GM19099 (cell line): ENCODE measurements around the gene NKD2.

Experiments used
- POLR2A ChIP-seq: IDR thresholded peaks from 3 replicates; pipeline ENCODE4 v1.6.1; 2011; ENCODE audit warnings: low read depth; ENCODE audit not compliant: insufficient read length; ENCODE audit errors: extremely low read depth

NKD2 gene

DNA sequence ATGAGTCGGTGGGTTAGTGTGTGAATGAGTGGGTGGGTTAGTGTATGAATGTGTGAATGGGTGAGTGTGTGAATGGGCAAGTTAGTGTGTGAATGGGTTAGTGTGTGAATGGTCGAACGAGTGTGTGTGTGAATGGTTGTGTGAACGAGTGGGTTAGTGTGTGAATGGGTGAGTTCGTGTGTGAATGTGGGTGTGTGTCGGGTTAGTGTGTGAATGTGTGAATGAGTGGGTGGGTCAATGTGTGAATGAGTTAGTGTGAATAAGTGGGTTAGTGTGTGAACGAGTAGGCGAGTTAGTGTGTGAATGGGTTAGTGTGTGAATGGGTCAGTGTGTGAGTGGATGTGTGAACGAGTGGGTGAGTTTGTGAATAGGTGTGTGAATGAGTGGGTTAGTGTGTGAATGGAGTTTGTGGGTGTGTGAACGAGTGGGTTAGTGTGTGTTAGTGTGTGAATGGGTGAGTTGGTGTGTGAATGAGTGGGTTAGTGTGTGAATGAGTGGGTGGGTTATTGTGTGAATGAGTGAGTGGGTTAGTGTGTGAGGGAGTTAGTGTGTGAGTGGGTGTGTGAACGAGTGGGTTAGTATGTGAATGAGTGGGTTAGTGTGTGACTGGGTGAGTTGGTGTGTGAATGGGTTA, 38.8 kb downstream of the NKD2 start:
- TF ChIP-seq POLR2A = no peak

GRCh38 chr5:1048162-1048721, 39.6 kb downstream of the NKD2 start:
- no peak for TF ChIP-seq POLR2A

- TF ChIP-seq POLR2A = no peak
These were observed 40.5 kb downstream of the NKD2 start for GRCh38 chr5:1048861-1049838.

GRCh38 chr5:1050423-1051365, 42.1 kb downstream of the NKD2 start:
- no peak for TF ChIP-seq POLR2A

DNA sequence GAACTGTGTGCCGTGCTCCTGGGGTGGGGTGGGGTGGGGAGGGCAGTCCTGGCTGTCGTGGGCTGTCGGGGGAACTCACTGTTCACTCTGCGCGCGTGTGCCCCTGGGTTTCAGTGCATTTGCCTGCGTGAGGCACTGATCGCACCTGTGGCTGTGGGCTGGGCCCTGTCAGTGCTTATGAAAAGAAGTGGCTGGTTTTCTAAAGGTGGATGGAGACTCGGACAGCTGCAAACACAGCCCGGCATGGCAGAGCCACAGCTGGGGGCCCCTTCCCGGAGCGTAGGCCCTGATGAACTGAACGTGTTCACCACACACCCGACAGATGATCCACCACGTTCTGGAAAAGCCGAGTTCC, 42.7 kb downstream of the NKD2 start:
- TF ChIP-seq POLR2A = no peak

- no peak for TF ChIP-seq POLR2A
These were observed 43.5 kb downstream of the NKD2 start for GRCh38 chr5:1052076-1052475.

DNA sequence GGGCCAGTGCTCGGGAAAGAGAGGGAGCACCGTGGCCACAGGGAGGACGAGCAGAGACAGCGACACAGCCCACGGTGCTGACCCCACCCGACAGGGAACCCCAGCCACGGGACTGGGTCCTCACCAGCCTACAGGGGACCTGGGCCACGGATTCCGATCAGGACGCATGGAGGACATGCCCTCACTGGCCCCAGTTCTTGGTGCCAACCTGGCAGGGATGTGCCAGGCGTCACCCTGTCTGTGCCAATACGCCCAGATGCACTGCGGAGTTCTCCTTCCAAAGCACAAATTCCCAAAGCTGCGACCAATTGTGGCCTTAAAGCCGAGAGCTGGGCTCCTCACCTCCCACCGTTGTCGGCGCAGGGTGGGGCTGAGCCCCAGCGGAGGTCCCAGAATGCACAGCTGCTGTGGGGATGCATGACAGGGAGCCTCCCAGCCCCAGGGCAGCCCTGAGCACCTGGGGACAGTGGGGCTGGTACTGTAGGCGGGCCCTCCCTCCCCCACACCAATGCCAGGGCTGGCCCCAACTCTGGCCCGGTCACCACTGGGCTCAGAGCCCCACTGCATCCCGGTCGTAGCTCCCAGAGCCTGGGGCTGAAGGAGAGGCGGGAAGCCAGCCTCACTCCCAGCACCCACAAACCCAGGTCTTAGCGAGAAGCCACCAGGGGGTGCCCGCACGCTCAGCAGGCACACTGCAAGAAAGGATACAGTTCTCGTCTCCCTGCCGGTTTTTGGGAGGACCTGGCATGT, 44.2 kb downstream of the NKD2 start:
- no peak for TF ChIP-seq POLR2A

DNA sequence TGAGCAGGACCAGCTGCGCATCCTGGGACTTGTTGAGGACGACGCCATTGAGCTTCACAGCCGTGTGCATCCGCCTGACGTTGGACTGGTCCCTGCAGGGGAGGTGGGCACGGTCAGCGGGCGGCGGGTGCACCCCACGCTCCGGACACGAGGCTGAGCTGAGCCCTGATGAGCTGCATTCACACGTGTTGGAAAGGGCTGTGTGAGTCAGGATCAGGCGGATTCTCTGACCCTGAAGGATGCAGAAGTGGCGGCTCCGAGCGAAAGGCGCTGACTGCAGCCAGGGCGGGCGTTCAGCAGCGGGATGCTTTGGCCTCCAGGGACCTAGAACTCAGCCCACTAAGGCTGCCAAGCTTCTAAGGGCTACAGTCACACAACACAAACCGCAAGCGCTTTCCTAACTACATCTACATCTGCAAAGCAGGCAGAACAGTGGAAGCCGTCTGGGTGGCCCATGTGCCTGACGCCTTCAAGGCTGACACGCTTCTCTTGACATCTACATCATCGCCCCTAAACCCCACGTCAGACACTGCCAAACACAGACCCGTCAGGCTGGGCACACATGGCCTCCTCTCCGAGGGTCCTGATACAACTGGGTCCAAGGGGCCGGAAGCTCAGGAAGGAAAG, 44.9 kb downstream of the NKD2 start:
- TF ChIP-seq POLR2A = no peak

DNA sequence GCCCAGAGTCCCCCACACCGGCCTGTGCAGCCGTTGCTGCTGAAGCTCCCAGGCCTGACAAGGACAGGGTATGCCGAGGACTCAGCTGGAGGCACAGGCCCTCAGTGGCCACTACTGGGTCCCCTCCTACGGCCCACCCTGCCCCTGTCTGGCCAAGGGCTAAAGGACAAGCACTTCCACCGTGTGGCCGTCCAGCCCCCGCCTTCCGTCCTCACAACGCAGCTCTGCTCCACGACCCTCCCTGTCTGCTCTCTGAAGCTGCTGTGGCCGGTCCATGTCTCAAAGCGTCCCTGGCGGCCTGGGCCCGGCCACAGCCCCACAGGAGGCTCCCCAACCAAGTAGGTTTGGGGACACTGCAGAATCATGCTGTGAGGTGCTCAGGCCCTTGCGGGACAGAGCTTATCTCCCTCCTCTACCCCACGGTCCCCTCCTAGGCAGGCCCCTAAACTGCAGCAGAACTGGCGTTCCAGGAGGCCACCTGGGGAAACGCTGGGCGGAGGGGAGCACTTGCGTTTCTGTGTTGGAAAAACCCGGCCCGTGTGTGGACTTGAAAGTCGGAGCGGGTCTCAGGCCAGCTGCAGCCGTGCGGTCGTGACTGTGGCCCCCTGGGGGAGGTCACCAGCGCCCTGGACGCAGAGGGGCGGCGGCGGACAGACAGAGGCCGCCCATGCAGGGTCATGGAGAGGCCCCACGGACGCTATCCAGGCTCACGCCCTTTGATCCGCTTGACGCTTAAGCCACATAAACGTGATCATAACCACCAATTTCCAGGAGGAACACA, 45.6 kb downstream of the NKD2 start:
- TF ChIP-seq POLR2A = no peak

DNA sequence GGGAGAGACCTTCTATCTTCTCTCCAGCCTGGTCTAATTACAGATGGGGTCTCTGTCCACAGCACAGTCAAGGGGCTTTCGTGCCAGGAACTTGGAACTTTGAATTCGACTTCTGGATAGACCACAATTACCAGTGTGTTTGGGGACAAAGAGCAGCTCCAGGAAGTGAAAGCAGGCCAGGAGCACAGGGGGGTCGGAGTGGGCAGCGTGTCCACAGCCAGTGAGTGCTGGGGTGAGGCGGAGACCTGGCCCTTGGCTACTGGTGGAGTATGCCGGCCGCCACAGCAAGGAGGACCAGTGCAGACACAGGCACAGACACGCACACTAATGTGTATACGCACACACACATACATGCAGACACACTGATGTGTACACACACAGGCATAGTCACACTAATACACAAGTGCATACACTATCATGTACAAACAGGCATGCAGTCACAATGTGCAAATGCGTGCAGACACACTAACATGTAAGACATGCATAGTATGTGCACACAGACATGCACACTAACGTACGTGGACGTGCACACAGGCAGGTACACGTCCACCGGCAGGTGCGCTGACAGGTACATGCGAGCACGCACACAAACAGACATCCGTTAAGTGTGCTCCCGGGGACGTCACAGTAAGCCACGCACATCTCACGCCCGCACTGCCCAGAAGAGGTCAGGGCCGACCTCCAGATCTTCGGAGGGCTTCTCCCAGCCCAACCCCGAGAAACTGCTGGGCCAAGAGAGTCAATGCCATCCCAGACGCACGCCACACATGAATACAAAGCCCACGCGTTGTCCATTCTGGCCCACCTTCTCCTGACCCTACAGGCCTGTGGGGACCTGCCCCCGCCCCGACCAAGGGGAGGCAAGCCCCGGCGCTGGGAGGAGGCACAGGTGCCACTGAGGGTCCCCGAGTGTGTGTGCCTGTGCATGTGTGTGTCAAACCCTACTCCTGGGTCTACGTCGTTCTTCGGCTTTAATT, 46.5 kb downstream of the NKD2 start:
- no peak for TF ChIP-seq POLR2A

DNA sequence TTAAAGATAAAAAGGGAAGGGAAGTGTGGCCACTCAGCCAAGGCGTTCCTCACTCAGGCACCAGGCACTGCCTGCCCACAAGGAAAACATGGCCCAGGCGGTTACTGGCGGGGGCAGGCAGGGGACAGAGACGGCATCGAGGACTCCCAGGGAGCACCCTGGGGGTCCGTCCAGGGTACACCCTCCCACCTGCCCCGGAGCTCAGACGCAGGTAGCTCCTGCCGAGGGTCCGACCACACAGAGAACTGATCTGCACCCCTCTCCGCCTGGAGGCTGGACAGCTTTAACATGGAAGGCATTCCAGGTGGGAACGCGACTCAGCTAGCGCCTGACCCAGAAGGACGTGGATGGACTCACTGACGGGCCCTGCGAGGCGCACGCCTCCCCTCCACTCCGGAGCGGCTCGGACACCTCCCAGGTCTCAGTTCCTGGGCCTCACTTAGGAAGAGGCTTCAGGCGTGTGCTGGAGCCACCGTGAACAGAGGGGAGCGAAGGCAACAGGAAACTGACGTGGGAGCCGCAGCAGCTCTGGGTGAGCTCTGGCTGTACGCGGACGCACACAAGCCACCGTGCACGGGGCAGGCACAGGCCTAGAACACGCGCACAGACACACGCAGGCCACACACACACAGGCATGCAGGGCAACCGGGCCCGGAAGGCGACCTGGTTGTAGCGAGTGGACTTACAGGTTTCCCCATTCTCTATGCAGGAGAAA, 47.5 kb downstream of the NKD2 start:
- TF ChIP-seq POLR2A = no peak
